ENCODE data around the gene SV2C.
"Not testable (repeated sequence)": the region's sequence is repeated elsewhere in the genome, so short reads cannot be mapped to it uniquely, and the experiment has no call there.

The SV2C gene

GRCh38 chr5:76280494-76280893, 197.3 kb downstream of the SV2C start:
- Histone ChIP-seq H3K27me3 (ENCODE audit: control insufficient read depth, insufficient read depth, low read length) (no peaks in the 10 kb centered on the region), H3K36me3 (ENCODE audit: control insufficient read depth, insufficient read depth, low read length) (no peaks in the 10 kb centered on the region), H3K27ac (ENCODE audit: low read depth, low read length) (no peak overlapping the region), H3K4me3 (ENCODE audit: low read depth, low read length) (no peak overlapping the region), H3K4me1 (ENCODE audit: control insufficient read depth, insufficient read depth, low read length) (0 out of 2 replicates have a peak, but pooled peaks cover 4% of the 10 kb centered on the region), H3K9me3 (ENCODE audit: control insufficient read depth, insufficient read depth, low read depth, low read length) (no peaks in the 10 kb centered on the region), H3K9ac (ENCODE audit: low read length) (no peak overlapping the region)

GRCh38 chr5:76283670-76284069, 200.5 kb downstream of the SV2C start:
- no peaks in the 10 kb centered on the region for H3K36me3 ChIP-seq (ENCODE audit: control insufficient read depth, insufficient read depth, low read length)
- no peak overlapping the region for H3K4me3 ChIP-seq (ENCODE audit: low read depth, low read length)
- no peak overlapping the region for H3K9ac ChIP-seq (ENCODE audit: low read length)
- no peaks in the 10 kb centered on the region for H3K4me1 ChIP-seq (ENCODE audit: control insufficient read depth, insufficient read depth, low read length)
- no peaks in the 10 kb centered on the region for H3K27me3 ChIP-seq (ENCODE audit: control insufficient read depth, insufficient read depth, low read length)
- no peaks in the 10 kb centered on the region for H3K9me3 ChIP-seq (ENCODE audit: control insufficient read depth, insufficient read depth, low read depth, low read length)
- no peak overlapping the region for H3K27ac ChIP-seq (ENCODE audit: low read depth, low read length)

GRCh38 chr5:76289692-76290091, 206.5 kb downstream of the SV2C start:
- no peaks in the 10 kb centered on the region for H3K4me1 ChIP-seq (ENCODE audit: control insufficient read depth, insufficient read depth, low read length)
- H3K36me3 ChIP-seq (ENCODE audit: control insufficient read depth, insufficient read depth, low read length): no peaks in the 10 kb centered on the region

GRCh38 chr5:76290321-76290757, 207.2 kb downstream of the SV2C start:
- Histone ChIP-seq H3K27ac (ENCODE audit: low read depth, low read length) (no peak overlapping the region), H3K36me3 (ENCODE audit: control insufficient read depth, insufficient read depth, low read length) (no peaks in the 10 kb centered on the region), H3K4me1 (ENCODE audit: control insufficient read depth, insufficient read depth, low read length) (peaks cover 1% of the 10 kb centered on the region; the same call in 1 of the 2 replicates), H3K27me3 (ENCODE audit: control insufficient read depth, insufficient read depth, low read length) (no peaks in the 10 kb centered on the region), H3K9ac (ENCODE audit: low read length) (no peak overlapping the region), H3K9me3 (ENCODE audit: control insufficient read depth, insufficient read depth, low read depth, low read length) (no peaks in the 10 kb centered on the region), H3K4me3 (ENCODE audit: low read depth, low read length) (no peak overlapping the region)

More at GRCh38 chr5:76289692-76290091, 206.5 kb downstream of the SV2C start:
- no peak overlapping the region for H3K27ac ChIP-seq (ENCODE audit: low read depth, low read length)
- H3K27me3 ChIP-seq (ENCODE audit: control insufficient read depth, insufficient read depth, low read length): no peaks in the 10 kb centered on the region
- no peak overlapping the region for H3K9ac ChIP-seq (ENCODE audit: low read length)
- no peak overlapping the region for H3K4me3 ChIP-seq (ENCODE audit: low read depth, low read length)
- no peaks in the 10 kb centered on the region for H3K9me3 ChIP-seq (ENCODE audit: control insufficient read depth, insufficient read depth, low read depth, low read length)

GRCh38 chr5:76291305-76292077, 208.3 kb downstream of the SV2C start:
- peaks cover 12% of the 10 kb centered on the region; the same call in 1 of the 2 replicates for H3K4me1 ChIP-seq (ENCODE audit: control insufficient read depth, insufficient read depth, low read length)
- no peak overlapping the region for H3K4me3 ChIP-seq (ENCODE audit: low read depth, low read length)
- H3K27ac ChIP-seq (ENCODE audit: low read depth, low read length): no peak overlapping the region
- H3K27me3 ChIP-seq (ENCODE audit: control insufficient read depth, insufficient read depth, low read length): no peaks in the 10 kb centered on the region
- H3K9me3 ChIP-seq (ENCODE audit: control insufficient read depth, insufficient read depth, low read depth, low read length): no peaks in the 10 kb centered on the region
- no peaks in the 10 kb centered on the region for H3K36me3 ChIP-seq (ENCODE audit: control insufficient read depth, insufficient read depth, low read length)
- no peak overlapping the region for H3K9ac ChIP-seq (ENCODE audit: low read length)

GRCh38 chr5:76292620-76293322, 209.6 kb downstream of the SV2C start:
- H3K9me3 ChIP-seq (ENCODE audit: control insufficient read depth, insufficient read depth, low read depth, low read length): no peaks in the 10 kb centered on the region
- no peak overlapping the region for H3K4me3 ChIP-seq (ENCODE audit: low read depth, low read length)
- H3K36me3 ChIP-seq (ENCODE audit: control insufficient read depth, insufficient read depth, low read length): no peaks in the 10 kb centered on the region
- H3K27me3 ChIP-seq (ENCODE audit: control insufficient read depth, insufficient read depth, low read length): no peaks in the 10 kb centered on the region
- H3K4me1 ChIP-seq (ENCODE audit: control insufficient read depth, insufficient read depth, low read length): peaks cover 16% of the 10 kb centered on the region; the same call in 1 of the 2 replicates
- H3K27ac ChIP-seq (ENCODE audit: low read depth, low read length): no peak overlapping the region
- no peak overlapping the region for H3K9ac ChIP-seq (ENCODE audit: low read length)

GRCh38 chr5:76294573-76294972, 211.4 kb downstream of the SV2C start:
- peaks cover 16% of the 10 kb centered on the region; the same call in 1 of the 2 replicates for H3K4me1 ChIP-seq (ENCODE audit: control insufficient read depth, insufficient read depth, low read length)

GRCh38 chr5:76298852-76299251, 215.7 kb downstream of the SV2C start:
- H3K9ac ChIP-seq (ENCODE audit: low read length): no peak overlapping the region
- H3K36me3 ChIP-seq (ENCODE audit: control insufficient read depth, insufficient read depth, low read length): no peaks in the 10 kb centered on the region
- no peaks in the 10 kb centered on the region for H3K9me3 ChIP-seq (ENCODE audit: control insufficient read depth, insufficient read depth, low read depth, low read length)
- H3K4me1 ChIP-seq (ENCODE audit: control insufficient read depth, insufficient read depth, low read length): peaks cover 16% of the 10 kb centered on the region; the same call in 1 of the 2 replicates
- no peaks in the 10 kb centered on the region for H3K27me3 ChIP-seq (ENCODE audit: control insufficient read depth, insufficient read depth, low read length)
- no peak overlapping the region for H3K4me3 ChIP-seq (ENCODE audit: low read depth, low read length)
- H3K27ac ChIP-seq (ENCODE audit: low read depth, low read length): no peak overlapping the region

More at GRCh38 chr5:76294573-76294972, 211.4 kb downstream of the SV2C start:
- Histone ChIP-seq H3K36me3 (ENCODE audit: control insufficient read depth, insufficient read depth, low read length) (no peaks in the 10 kb centered on the region), H3K4me3 (ENCODE audit: low read depth, low read length) (no peak overlapping the region), H3K9me3 (ENCODE audit: control insufficient read depth, insufficient read depth, low read depth, low read length) (no peaks in the 10 kb centered on the region), H3K9ac (ENCODE audit: low read length) (no peak overlapping the region), H3K27ac (ENCODE audit: low read depth, low read length) (no peak overlapping the region), H3K27me3 (ENCODE audit: control insufficient read depth, insufficient read depth, low read length) (no peaks in the 10 kb centered on the region)

- Histone ChIP-seq H3K4me3 (ENCODE audit: low read depth, low read length) (no peak overlapping the region), H3K4me1 (ENCODE audit: control insufficient read depth, insufficient read depth, low read length) (peaks cover 16% of the 10 kb centered on the region; the same call in 1 of the 2 replicates), H3K9ac (ENCODE audit: low read length) (no peak overlapping the region), H3K27me3 (ENCODE audit: control insufficient read depth, insufficient read depth, low read length) (no peaks in the 10 kb centered on the region), H3K27ac (ENCODE audit: low read depth, low read length) (no peak overlapping the region), H3K36me3 (ENCODE audit: control insufficient read depth, insufficient read depth, low read length) (no peaks in the 10 kb centered on the region), H3K9me3 (ENCODE audit: control insufficient read depth, insufficient read depth, low read depth, low read length) (no peaks in the 10 kb centered on the region)
Observed at GRCh38 chr5:76299592-76299991, 216.4 kb downstream of the SV2C start.

- not testable (repeated sequence) for H3K9me3 ChIP-seq (ENCODE audit: control insufficient read depth, insufficient read depth, low read depth, low read length); H3K27me3 ChIP-seq (ENCODE audit: control insufficient read depth, insufficient read depth, low read length); H3K27ac ChIP-seq (ENCODE audit: low read depth, low read length); H3K4me1 ChIP-seq (ENCODE audit: control insufficient read depth, insufficient read depth, low read length); H3K4me3 ChIP-seq (ENCODE audit: low read depth, low read length); H3K36me3 ChIP-seq (ENCODE audit: control insufficient read depth, insufficient read depth, low read length); H3K9ac ChIP-seq (ENCODE audit: low read length)
Observed at GRCh38 chr5:76301932-76302331, 218.7 kb downstream of the SV2C start.

- not testable (repeated sequence) for H3K9ac ChIP-seq (ENCODE audit: low read length); H3K4me1 ChIP-seq (ENCODE audit: control insufficient read depth, insufficient read depth, low read length); H3K27me3 ChIP-seq (ENCODE audit: control insufficient read depth, insufficient read depth, low read length); H3K4me3 ChIP-seq (ENCODE audit: low read depth, low read length); H3K9me3 ChIP-seq (ENCODE audit: control insufficient read depth, insufficient read depth, low read depth, low read length); H3K27ac ChIP-seq (ENCODE audit: low read depth, low read length); H3K36me3 ChIP-seq (ENCODE audit: control insufficient read depth, insufficient read depth, low read length)
Observed at GRCh38 chr5:76302661-76303060, 219.5 kb downstream of the SV2C start.

Measured in HUES6 (cell line).